HL-60 (cell line): ENCODE data around the gene SACM1L.

Source experiments
- CTCF ChIP-seq: IDR thresholded peaks from one replicate; pipeline ENCODE4 v1.5.1; 2011; ENCODE audit warnings: low read length, control low read depth, inconsistent platforms; ENCODE audit not compliant: insufficient read depth
- REST ChIP-seq: IDR thresholded peaks from 2 replicates; pipeline ENCODE4 v1.6.1; 2012; ENCODE audit warnings: low read depth; ENCODE audit not compliant: insufficient replicate concordance

- TF ChIP-seq CTCF (no peak), REST (no peak)
These were observed 48.4 kb upstream of the SACM1L start for GRCh38 chr3:45640724-45641361.
